Measurements from ENCODE around the gene ANP32A. TPM values are rescaled to one million over a fixed set of nuclear protein-coding genes. Genes with fewer than 3 reads are reported as not detected.

Gene ANP32A
- total and polyA plus RNA-seq, 8 donors, result 111 to 346 (median 298) TPM

DNA sequence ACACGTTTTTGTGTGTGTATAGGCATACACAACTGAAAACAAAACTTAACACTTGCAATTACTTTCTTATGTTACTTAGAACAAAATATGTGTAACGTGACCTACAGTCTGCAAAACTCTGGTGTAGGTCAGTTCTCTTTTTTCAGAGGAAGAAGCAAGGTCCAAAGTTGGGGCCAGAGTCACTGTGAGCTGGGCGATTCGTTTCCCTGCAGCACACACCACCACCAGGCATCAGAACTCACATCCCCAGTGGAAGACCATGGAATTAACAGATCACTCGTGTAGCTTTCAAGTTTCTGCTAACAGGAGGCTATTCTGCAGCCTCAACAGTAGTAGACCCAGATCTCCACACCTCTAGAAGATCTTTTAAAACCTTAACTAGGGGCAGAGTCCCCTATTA, 25.8 kb downstream of the ANP32A start:
- ATAC-seq (peak; percentile 7), DNase-seq (no peak)
- Histone ChIP-seq H3K4me1 (peaks cover 71 to 98% of the 10 kb centered on the region in 2 donors), H3K27me3 (no peaks in the 10 kb centered on the region), H3K4me3 (no peak overlapping the region), H3K9me3 (no peaks in the 10 kb centered on the region), H3K27ac (peak overlapping the region; percentile 81 to 86), H3K36me3 (no peaks in the 10 kb centered on the region)
- TF ChIP-seq, protein P1, sequence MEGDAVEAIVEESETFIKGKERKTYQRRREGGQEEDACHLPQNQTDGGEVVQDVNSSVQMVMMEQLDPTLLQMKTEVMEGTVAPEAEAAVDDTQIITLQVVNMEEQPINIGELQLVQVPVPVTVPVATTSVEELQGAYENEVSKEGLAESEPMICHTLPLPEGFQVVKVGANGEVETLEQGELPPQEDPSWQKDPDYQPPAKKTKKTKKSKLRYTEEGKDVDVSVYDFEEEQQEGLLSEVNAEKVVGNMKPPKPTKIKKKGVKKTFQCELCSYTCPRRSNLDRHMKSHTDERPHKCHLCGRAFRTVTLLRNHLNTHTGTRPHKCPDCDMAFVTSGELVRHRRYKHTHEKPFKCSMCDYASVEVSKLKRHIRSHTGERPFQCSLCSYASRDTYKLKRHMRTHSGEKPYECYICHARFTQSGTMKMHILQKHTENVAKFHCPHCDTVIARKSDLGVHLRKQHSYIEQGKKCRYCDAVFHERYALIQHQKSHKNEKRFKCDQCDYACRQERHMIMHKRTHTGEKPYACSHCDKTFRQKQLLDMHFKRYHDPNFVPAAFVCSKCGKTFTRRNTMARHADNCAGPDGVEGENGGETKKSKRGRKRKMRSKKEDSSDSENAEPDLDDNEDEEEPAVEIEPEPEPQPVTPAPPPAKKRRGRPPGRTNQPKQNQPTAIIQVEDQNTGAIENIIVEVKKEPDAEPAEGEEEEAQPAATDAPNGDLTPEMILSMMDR (IDR thresholded peaks at IDR 0.05), result no peak
- intact Hi-C loops (cut with DNase I), result no loop called here

DNA sequence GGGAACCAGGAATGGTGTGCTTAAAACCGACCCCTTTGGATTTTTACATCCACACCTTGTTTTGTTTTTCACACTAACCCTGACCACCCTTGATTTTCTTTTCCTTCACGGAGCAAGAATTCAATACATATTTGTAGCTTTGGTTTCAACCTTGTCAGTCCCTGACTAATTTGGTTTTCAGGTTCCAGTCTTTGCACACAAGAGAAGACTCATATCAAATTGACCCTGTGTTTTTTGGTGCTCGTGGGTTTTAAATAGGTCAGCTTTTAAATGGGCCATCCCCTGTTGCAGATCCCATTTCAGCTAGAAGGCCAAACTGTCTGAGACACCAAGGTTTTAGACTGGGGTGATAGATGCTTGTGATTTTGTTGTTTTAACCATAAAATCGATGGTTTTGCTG, 26.4 kb downstream of the ANP32A start:
- Histone ChIP-seq H3K4me3 (no peak overlapping the region), H3K9me3 (no peaks in the 10 kb centered on the region), H3K4me1 (peaks cover 77 to 100% of the 10 kb centered on the region in 2 donors), H3K27me3 (no peaks in the 10 kb centered on the region), H3K27ac (peak overlapping the region; percentile 81 to 86), H3K36me3 (no peaks in the 10 kb centered on the region)
- TF ChIP-seq, protein P1 (IDR thresholded peaks at IDR 0.05), result no peak
- intact Hi-C loops (cut with DNase I), result no loop called here
- DNase-seq (no peak), ATAC-seq (no peak)

DNA sequence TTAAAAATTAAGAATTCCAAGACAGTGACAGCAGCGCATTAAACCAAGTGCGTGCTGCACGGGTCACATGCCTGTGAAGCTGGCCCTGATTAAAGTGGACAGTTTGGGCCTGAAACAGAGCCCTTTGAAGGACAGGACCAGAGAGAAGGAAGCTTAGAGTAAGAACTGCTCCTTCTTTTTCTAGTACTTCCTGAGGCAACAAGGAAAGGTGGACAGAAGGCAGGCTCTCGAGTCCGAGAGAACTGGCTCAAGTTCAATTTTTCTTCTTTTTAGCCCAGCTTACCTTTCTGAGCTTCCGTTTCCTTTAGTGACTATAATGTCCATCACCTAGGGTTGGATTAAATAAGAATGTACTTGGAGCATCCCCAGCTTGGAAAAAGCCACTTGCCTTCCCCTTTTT, 26.9 kb downstream of the ANP32A start:
- Histone ChIP-seq H3K27me3 (no peaks in the 10 kb centered on the region), H3K9me3 (no peaks in the 10 kb centered on the region), H3K27ac (peak overlapping the region; percentile 81 to 86), H3K4me3 (no peak overlapping the region), H3K36me3 (no peaks in the 10 kb centered on the region), H3K4me1 (peaks cover 81 to 100% of the 10 kb centered on the region in 2 donors)
- peak; percentile 6 for ATAC-seq
- intact Hi-C loops (cut with DNase I), result no loop called here
- TF ChIP-seq, protein P1 (IDR thresholded peaks at IDR 0.05), result no peak
- no peak for DNase-seq

GRCh38 chr15:68792901-68793766, 27.6 kb downstream of the ANP32A start:
- intact Hi-C loops (cut with DNase I), result no loop called here
- H3K36me3 ChIP-seq, result no peaks in the 10 kb centered on the region
- H3K27ac ChIP-seq, result peak overlapping the region; percentile 81 to 86
- H3K9me3 ChIP-seq, result no peaks in the 10 kb centered on the region
- peak in 2 of 4 donors; percentile 71 to 82 for DNase-seq
- H3K4me3 ChIP-seq, result no peak overlapping the region
- TF ChIP-seq, protein P1 (IDR thresholded peaks at IDR 0.05), result no peak
- ATAC-seq, result peak; percentile 50
- no peaks in the 10 kb centered on the region for H3K27me3 ChIP-seq
- peaks cover 83 to 100% of the 10 kb centered on the region in 2 donors for H3K4me1 ChIP-seq

GRCh38 chr15:68791431-68792283, 29.0 kb downstream of the ANP32A start:
- ATAC-seq (no peak), DNase-seq (no peak)
- Histone ChIP-seq H3K9me3 (no peaks in the 10 kb centered on the region), H3K4me1 (peaks cover 82 to 96% of the 10 kb centered on the region in 2 donors), H3K27ac (peak overlapping the region in 1 of 2 donors; percentile 86), H3K36me3 (peaks cover 0 to 10% of the 10 kb centered on the region in 2 donors), H3K4me3 (no peak overlapping the region), H3K27me3 (no peaks in the 10 kb centered on the region)
- intact Hi-C loops (cut with DNase I), result no loop called here
- TF ChIP-seq, protein P1 (IDR thresholded peaks at IDR 0.05), result no peak

All from left lung (tissue), 10 donors.